ENCODE data around the gene RAPGEF5.

GRCh38 chr7:22373911-22374310, 17.0 kb upstream of the RAPGEF5 start:
- no peak for TF ChIP-seq CTCF (IDR thresholded peaks at IDR 0.05; ENCODE audit: insufficient read depth, low read length)
- TF ChIP-seq POLR2AphosphoS5 (IDR thresholded peaks at IDR 0.05; ENCODE audit: low read depth) = no peak
- no peak for TF ChIP-seq SPI1 (IDR thresholded peaks at IDR 0.05; ENCODE audit: borderline replicate concordance, low read depth)

Data from HL-60 (cell line).